ENCODE measurements around the gene PRR27.

Gene PRR27

DNA sequence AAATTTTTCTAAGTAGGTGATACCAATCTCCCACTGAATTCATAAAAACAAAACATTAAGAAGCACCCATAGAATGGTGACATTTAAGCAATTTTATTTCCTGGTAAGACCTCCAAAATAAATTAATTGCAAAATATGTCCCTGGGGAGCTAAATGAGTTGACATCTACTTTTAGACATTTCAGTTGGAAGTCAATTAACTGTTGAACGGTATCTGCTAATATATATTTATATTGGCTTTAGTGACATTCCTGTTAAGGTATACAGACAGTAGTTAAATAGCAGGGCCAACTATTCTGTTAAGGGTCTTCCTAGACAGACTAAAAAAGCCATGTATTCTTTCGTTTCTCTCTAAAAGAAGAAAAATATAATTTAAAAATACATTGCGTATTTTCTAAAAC lies at the start of gene PRR27:
Gene PRR27, plus strand, starts transcription at position 301 of the 400 bp plus-strand sequence. CDS start 139 bp downstream, outside the sequence.
- Histone ChIP-seq H3K27ac (no peak within 1 kb of the TSS), H3K9me3 (no peaks in the 10 kb centered on the region), H4K20me1 (no peaks in the 10 kb centered on the region), H3K4me2 (no peak within 1 kb of the TSS), H3K36me3 (no peaks in the 10 kb centered on the region), H3K4me3 (no peak within 1 kb of the TSS), H3K27me3 (no peaks in the 10 kb centered on the region), H3K4me1 (no peaks in the 10 kb centered on the region), H3K9ac (no peak within 1 kb of the TSS)
- no peak for TF ChIP-seq Cebpa-rat (IDR thresholded peaks at IDR 0.05)

DNA sequence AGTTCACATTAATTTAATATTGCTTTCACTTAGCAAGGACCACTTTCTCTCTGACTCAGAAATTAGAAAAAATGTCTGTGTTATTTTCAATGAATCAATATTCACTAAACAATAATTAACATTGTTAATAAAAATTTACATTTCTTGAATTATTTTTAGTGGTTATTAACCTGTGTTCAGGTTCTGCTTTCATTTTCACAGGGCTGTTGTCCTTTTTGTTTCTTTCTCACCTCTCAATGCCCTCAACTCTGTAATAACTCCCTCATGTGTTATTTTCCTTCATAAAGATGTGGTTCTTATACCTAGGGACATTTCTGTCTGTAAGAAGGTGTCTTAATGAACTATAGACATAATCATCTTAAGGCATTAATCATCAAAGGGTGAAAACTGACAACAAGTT lies 43.1 kb upstream of the PRR27 start:
- H3K4me1 ChIP-seq, result no peaks in the 10 kb centered on the region
- H3K27me3 ChIP-seq, result no peaks in the 10 kb centered on the region
- H3K27ac ChIP-seq, result no peak overlapping the region
- no peak for TF ChIP-seq Cebpa-rat (IDR thresholded peaks at IDR 0.05)
- H3K9ac ChIP-seq, result no peak overlapping the region
- H3K9me3 ChIP-seq, result no peaks in the 10 kb centered on the region
- H3K4me3 ChIP-seq, result no peak overlapping the region
- H3K4me2 ChIP-seq, result no peak overlapping the region
- no peaks in the 10 kb centered on the region for H3K36me3 ChIP-seq
- H4K20me1 ChIP-seq, result no peaks in the 10 kb centered on the region

- H3K9ac ChIP-seq, result no peak overlapping the region
- no peak overlapping the region for H3K4me3 ChIP-seq
- H3K4me1 ChIP-seq, result no peaks in the 10 kb centered on the region
- H3K36me3 ChIP-seq, result no peaks in the 10 kb centered on the region
- H3K27me3 ChIP-seq, result no peaks in the 10 kb centered on the region
- TF ChIP-seq Cebpa-rat (IDR thresholded peaks at IDR 0.05), result no peak
- no peak overlapping the region for H3K27ac ChIP-seq
- H3K4me2 ChIP-seq, result no peak overlapping the region
- H3K9me3 ChIP-seq, result no peaks in the 10 kb centered on the region
- no peaks in the 10 kb centered on the region for H4K20me1 ChIP-seq
Measured at GRCh38 chr4:70113656-70114055, 40.4 kb upstream of the PRR27 start.

- Histone ChIP-seq H3K27ac (no peak overlapping the region), H3K36me3 (no peaks in the 10 kb centered on the region), H3K27me3 (no peaks in the 10 kb centered on the region), H3K9ac (no peak overlapping the region), H4K20me1 (no peaks in the 10 kb centered on the region), H3K4me3 (no peak overlapping the region), H3K4me1 (no peaks in the 10 kb centered on the region), H3K9me3 (no peaks in the 10 kb centered on the region), H3K4me2 (no peak overlapping the region)
- TF ChIP-seq Cebpa-rat (IDR thresholded peaks at IDR 0.05), result no peak
Measured at GRCh38 chr4:70114096-70114495, 39.9 kb upstream of the PRR27 start.

GRCh38 chr4:70120323-70120722 lies 33.7 kb upstream of the PRR27 start:
- no peak for TF ChIP-seq Cebpa-rat (IDR thresholded peaks at IDR 0.05)
- no peak overlapping the region for H3K4me2 ChIP-seq
- H3K27me3 ChIP-seq, result no peaks in the 10 kb centered on the region
- H3K9me3 ChIP-seq, result no peaks in the 10 kb centered on the region
- no peaks in the 10 kb centered on the region for H4K20me1 ChIP-seq
- no peaks in the 10 kb centered on the region for H3K36me3 ChIP-seq
- H3K4me3 ChIP-seq, result no peak overlapping the region
- no peak overlapping the region for H3K9ac ChIP-seq
- H3K4me1 ChIP-seq, result no peaks in the 10 kb centered on the region
- no peak overlapping the region for H3K27ac ChIP-seq

- H3K36me3 ChIP-seq, result no peaks in the 10 kb centered on the region
- no peak for TF ChIP-seq Cebpa-rat (IDR thresholded peaks at IDR 0.05)
- no peak overlapping the region for H3K4me2 ChIP-seq
- H3K9ac ChIP-seq, result no peak overlapping the region
- no peaks in the 10 kb centered on the region for H3K27me3 ChIP-seq
- no peak overlapping the region for H3K4me3 ChIP-seq
- no peaks in the 10 kb centered on the region for H4K20me1 ChIP-seq
- no peaks in the 10 kb centered on the region for H3K9me3 ChIP-seq
- H3K27ac ChIP-seq, result no peak overlapping the region
- no peaks in the 10 kb centered on the region for H3K4me1 ChIP-seq
Measured at GRCh38 chr4:70133473-70133872, 20.6 kb upstream of the PRR27 start.

DNA sequence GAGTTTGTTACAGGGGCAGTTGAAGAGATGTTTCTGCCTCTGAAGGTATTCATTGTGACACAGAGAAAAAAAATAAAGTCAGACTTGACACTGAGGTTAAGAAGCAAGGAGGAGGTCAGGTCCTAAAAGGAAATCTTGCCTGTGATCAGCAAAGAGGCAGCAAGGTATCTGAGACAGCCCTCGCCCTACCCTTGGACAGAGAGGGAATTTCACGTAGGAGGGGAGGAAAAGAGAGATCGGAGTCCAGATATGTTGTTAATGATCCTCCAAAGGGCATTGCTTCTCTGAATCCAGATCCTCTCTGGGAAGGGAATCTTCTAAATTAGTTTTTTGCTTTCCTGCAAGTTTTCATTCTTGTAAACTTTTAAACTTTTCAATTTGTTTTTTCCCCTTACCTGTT lies 15.3 kb upstream of the PRR27 start:
- no peak overlapping the region for H3K27ac ChIP-seq
- TF ChIP-seq Cebpa-rat (IDR thresholded peaks at IDR 0.05), result no peak
- H3K4me1 ChIP-seq, result no peaks in the 10 kb centered on the region
- H3K27me3 ChIP-seq, result no peaks in the 10 kb centered on the region
- H4K20me1 ChIP-seq, result no peaks in the 10 kb centered on the region
- no peak overlapping the region for H3K9ac ChIP-seq
- H3K9me3 ChIP-seq, result no peaks in the 10 kb centered on the region
- no peak overlapping the region for H3K4me2 ChIP-seq
- H3K4me3 ChIP-seq, result no peak overlapping the region
- no peaks in the 10 kb centered on the region for H3K36me3 ChIP-seq

DNA sequence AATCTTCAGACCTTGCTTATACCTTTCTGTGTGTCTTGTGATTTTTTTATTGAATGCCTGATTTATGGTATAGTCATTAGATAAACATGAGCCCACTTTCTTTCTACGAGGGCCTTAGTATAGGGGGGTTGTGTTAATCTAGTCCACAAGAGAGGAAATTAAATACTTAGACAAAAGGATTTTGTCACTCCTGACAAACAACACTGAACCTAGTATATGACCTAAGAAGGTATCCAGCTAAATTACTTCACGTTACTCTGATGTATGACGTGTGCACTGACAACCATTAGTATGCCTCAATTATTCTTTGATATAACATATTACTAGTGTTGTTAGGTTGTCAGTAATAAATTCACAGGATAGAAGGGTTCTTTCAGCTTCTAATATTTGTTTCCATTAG lies 2.8 kb upstream of the PRR27 start:
- no peak for TF ChIP-seq Cebpa-rat (IDR thresholded peaks at IDR 0.05)

DNA sequence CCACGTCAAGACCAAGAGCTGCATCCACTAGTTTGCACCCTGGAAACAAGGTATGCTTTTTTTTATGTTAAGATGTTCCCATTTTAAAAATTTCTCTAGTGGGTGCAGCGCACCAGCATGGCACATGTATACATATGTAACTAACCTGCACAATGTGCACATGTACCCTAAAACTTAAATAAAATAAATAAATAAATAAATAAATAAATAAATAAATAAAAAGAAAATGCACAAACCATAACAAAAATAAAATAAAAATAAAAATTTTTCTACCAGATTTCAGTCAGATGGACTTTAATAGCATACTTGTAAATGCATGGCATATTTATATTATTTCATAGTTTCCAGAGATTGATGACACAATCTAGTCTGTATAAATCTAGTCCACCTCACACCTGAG lies 1.9 kb upstream of the PRR27 start:
- TF ChIP-seq Cebpa-rat (IDR thresholded peaks at IDR 0.05), result no peak
- Histone ChIP-seq H3K4me1 (no peaks in the 10 kb centered on the region), H3K9me3 (no peaks in the 10 kb centered on the region), H3K36me3 (no peaks in the 10 kb centered on the region), H4K20me1 (no peaks in the 10 kb centered on the region), H3K27ac (no peak overlapping the region), H3K27me3 (no peaks in the 10 kb centered on the region), H3K4me2 (no peak overlapping the region), H3K4me3 (no peak overlapping the region), H3K9ac (no peak overlapping the region)

More for the DNA sequence above, 2.8 kb upstream of the PRR27 start:
- Histone ChIP-seq H3K9me3 (no peaks in the 10 kb centered on the region), H3K4me3 (no peak overlapping the region), H3K27ac (no peak overlapping the region), H4K20me1 (no peaks in the 10 kb centered on the region), H3K4me2 (no peak overlapping the region), H3K9ac (no peak overlapping the region), H3K4me1 (no peaks in the 10 kb centered on the region), H3K36me3 (no peaks in the 10 kb centered on the region), H3K27me3 (no peaks in the 10 kb centered on the region)

DNA sequence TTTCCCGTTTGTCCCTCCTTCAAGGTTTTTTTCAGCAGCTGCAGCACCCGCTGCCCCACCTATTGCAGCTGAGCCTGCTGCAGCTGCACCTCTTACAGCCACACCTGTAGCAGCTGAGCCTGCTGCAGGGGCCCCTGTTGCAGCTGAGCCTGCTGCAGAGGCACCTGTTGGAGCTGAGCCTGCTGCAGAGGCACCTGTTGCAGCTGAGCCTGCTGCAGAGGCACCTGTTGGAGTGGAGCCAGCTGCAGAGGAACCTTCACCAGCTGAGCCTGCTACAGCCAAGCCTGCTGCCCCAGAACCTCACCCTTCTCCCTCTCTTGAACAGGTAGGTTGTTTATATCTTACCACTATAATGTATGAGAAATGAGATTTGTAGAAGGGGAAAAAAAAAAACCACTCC lies 4.5 kb downstream of the PRR27 start:
- Histone ChIP-seq H3K4me1 (no peaks in the 10 kb centered on the region), H3K27ac (no peak overlapping the region), H4K20me1 (no peaks in the 10 kb centered on the region), H3K36me3 (no peaks in the 10 kb centered on the region), H3K4me3 (no peak overlapping the region), H3K27me3 (no peaks in the 10 kb centered on the region), H3K4me2 (no peak overlapping the region), H3K9me3 (no peaks in the 10 kb centered on the region), H3K9ac (no peak overlapping the region)
- TF ChIP-seq Cebpa-rat (IDR thresholded peaks at IDR 0.05), result no peak

DNA sequence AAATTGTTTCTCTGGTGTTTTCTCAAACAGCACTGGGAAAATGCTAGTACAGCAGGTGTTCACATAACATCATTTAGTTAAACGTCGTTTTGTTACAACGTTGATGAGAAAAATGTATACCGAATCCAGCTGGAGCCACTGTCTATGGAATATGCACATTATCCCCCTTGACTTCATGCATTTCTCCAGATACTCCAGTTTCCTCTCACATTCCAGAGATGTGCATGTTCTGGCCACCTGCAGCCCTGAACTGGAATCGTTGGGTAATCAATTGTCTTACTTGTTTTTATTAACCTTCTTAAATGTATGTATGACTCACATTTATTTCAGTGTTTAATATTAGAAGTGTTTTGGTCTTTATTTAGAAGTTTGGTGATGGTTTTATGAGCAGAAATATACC lies 23.1 kb downstream of the PRR27 start:
- no peaks in the 10 kb centered on the region for H4K20me1 ChIP-seq
- no peak overlapping the region for H3K4me3 ChIP-seq
- H3K4me2 ChIP-seq, result no peak overlapping the region
- H3K27ac ChIP-seq, result no peak overlapping the region
- no peak for TF ChIP-seq Cebpa-rat (IDR thresholded peaks at IDR 0.05)
- H3K9ac ChIP-seq, result no peak overlapping the region
- H3K27me3 ChIP-seq, result no peaks in the 10 kb centered on the region
- H3K9me3 ChIP-seq, result no peaks in the 10 kb centered on the region
- H3K4me1 ChIP-seq, result no peaks in the 10 kb centered on the region
- no peaks in the 10 kb centered on the region for H3K36me3 ChIP-seq
